H9 (cell line): ENCODE results near the gene PTPRR. TPM values are rescaled to one million over a fixed set of nuclear protein-coding genes. Genes with fewer than 3 reads are reported as not detected.

Source experiments
- DNase-seq: peaks from one replicate; pipeline ENCODE4 v3.0.0-alpha.2; 2017
- H2AFZ ChIP-seq: one replicate; pipeline ENCODE4 v1.6.1; 2013; ENCODE audit warnings: mild to moderate bottlenecking, low read length, control low read depth, moderate library complexity
- H2AK5ac ChIP-seq: 2 replicates; pipeline ENCODE4 v1.6.1; 2013; ENCODE audit warnings: low read length, control low read depth, mixed read lengths; ENCODE audit not compliant: insufficient read length
- H2BK120ac ChIP-seq: one replicate; pipeline ENCODE4 v1.6.1; 2013; ENCODE audit warnings: low read depth, mild to moderate bottlenecking, low read length, control low read depth, inconsistent platforms; ENCODE audit not compliant: poor library complexity, severe bottlenecking
- H2BK12ac ChIP-seq: 2 replicates; pipeline ENCODE4 v1.6.1; 2013; ENCODE audit warnings: low read length, control low read depth, mixed read lengths, low read depth; ENCODE audit not compliant: insufficient read length
- H2BK15ac ChIP-seq: 2 replicates; pipeline ENCODE4 v1.6.1; 2013; ENCODE audit warnings: low read depth, low read length, control low read depth
- H2BK20ac ChIP-seq: one replicate; pipeline ENCODE4 v1.6.1; 2013; ENCODE audit warnings: low read depth, mild to moderate bottlenecking, low read length, control low read depth, inconsistent platforms; ENCODE audit not compliant: poor library complexity, severe bottlenecking
- H2BK5ac ChIP-seq: 2 replicates; pipeline ENCODE4 v1.6.1; 2013; ENCODE audit warnings: low read length, control low read depth, mixed read lengths; ENCODE audit not compliant: insufficient read length
- H3K14ac ChIP-seq: 2 replicates; pipeline ENCODE4 v1.6.1; 2013; ENCODE audit warnings: low read length, control low read depth; ENCODE audit not compliant: insufficient read depth
- H3K18ac ChIP-seq: 2 replicates; pipeline ENCODE4 v1.6.1; 2013; ENCODE audit warnings: low read depth, mild to moderate bottlenecking, mixed read lengths, low read length, control low read depth; ENCODE audit not compliant: insufficient read length
- H3K23ac ChIP-seq: 2 replicates; pipeline ENCODE4 v1.6.1; 2013; ENCODE audit warnings: low read length, control low read depth, mixed read lengths, low read depth; ENCODE audit not compliant: insufficient read length
- H3K23me2 ChIP-seq: 2 replicates; pipeline ENCODE4 v1.6.1; 2013; ENCODE audit warnings: low read depth, mild to moderate bottlenecking, mixed read lengths, low read length, control low read depth; ENCODE audit not compliant: insufficient read length, poor library complexity, severe bottlenecking
- H3K27ac ChIP-seq: 2 replicates; pipeline ENCODE4 v1.5.1; 2013; ENCODE audit warnings: low read length, control low read depth, mixed read lengths, low read depth; ENCODE audit not compliant: insufficient read length
- H3K27me3 ChIP-seq: 2 replicates; pipeline ENCODE4 v1.6.1; 2013; ENCODE audit warnings: low read length, control low read depth, inconsistent platforms; ENCODE audit not compliant: insufficient read depth
- H3K4ac ChIP-seq: 2 replicates; pipeline ENCODE4 v1.6.1; 2013; ENCODE audit warnings: low read depth, mild to moderate bottlenecking, control low read depth, inconsistent platforms, low read length, moderate library complexity
- H3K4me1 ChIP-seq: 2 replicates; pipeline ENCODE4 v1.6.1; 2013; ENCODE audit warnings: low read length, control low read depth, inconsistent platforms; ENCODE audit not compliant: insufficient read depth
- H3K4me2 ChIP-seq: 2 replicates; pipeline ENCODE4 v1.6.1; 2013; ENCODE audit warnings: low read length, control low read depth, mixed read lengths; ENCODE audit not compliant: insufficient read length, insufficient read depth
- H3K56ac ChIP-seq: 2 replicates; pipeline ENCODE4 v1.6.1; 2013; ENCODE audit warnings: low read depth, mild to moderate bottlenecking, mixed read lengths, low read length, control low read depth; ENCODE audit not compliant: insufficient read length
- H3K79me1 ChIP-seq: 2 replicates; pipeline ENCODE4 v1.6.1; 2013; ENCODE audit warnings: low read depth, mild to moderate bottlenecking, moderate library complexity, low read length, control low read depth, inconsistent platforms; ENCODE audit not compliant: insufficient read depth, poor library complexity, severe bottlenecking
- H3K79me2 ChIP-seq: 2 replicates; pipeline ENCODE4 v1.6.1; 2013; ENCODE audit warnings: low read length, control low read depth, inconsistent platforms; ENCODE audit not compliant: insufficient read depth
- H3K9ac ChIP-seq: 2 replicates; pipeline ENCODE4 v1.6.1; 2013; ENCODE audit warnings: low read length, control low read depth, mixed read lengths; ENCODE audit not compliant: insufficient read length; ENCODE audit errors: extremely low read depth
- H3K9me3 ChIP-seq: one replicate; pipeline ENCODE4 v1.6.1; 2013; ENCODE audit warnings: low read depth, low read length, inconsistent platforms; ENCODE audit not compliant: control insufficient read depth
- H3T11ph ChIP-seq: one replicate; pipeline ENCODE4 v1.6.1; 2013; ENCODE audit warnings: mild to moderate bottlenecking, low read length, control low read depth, inconsistent platforms
- H4K20me1 ChIP-seq: one replicate; pipeline ENCODE4 v1.6.1; 2013; ENCODE audit not compliant: control insufficient read depth, insufficient read length, insufficient read depth
- H4K5ac ChIP-seq: 2 replicates; pipeline ENCODE4 v1.6.1; 2013; ENCODE audit warnings: low read depth, mild to moderate bottlenecking, mixed read lengths, low read length, control low read depth; ENCODE audit not compliant: insufficient read length
- H4K8ac ChIP-seq: replicated peaks from 2 replicates; pipeline ENCODE4 v1.6.1; 2013; ENCODE audit warnings: low read length, control low read depth, mixed read lengths, low read depth; ENCODE audit not compliant: insufficient read length
- H4K91ac ChIP-seq: 2 replicates; pipeline ENCODE4 v1.6.1; 2013; ENCODE audit warnings: low read depth, mild to moderate bottlenecking, moderate library complexity, mixed read lengths, low read length, control low read depth; ENCODE audit not compliant: insufficient read length
- H3K27ac Mint-ChIP-seq, 3 experiments: 2 replicates in 2 of 3; 3 replicates in 1 of 3; pipeline ENCODE4 v1.8.0; 2020 to 2021; ENCODE audit warnings: mixed read lengths in 3 of 3, mild to moderate bottlenecking in 1 of 3, moderate library complexity in 1 of 3
- H3K27me3 Mint-ChIP-seq: 2 replicates; pipeline ENCODE4 v1.8.0; 2021; ENCODE audit warnings: low read depth, mild to moderate bottlenecking, moderate library complexity, mixed read lengths
- H3K36me3 Mint-ChIP-seq, 3 experiments: 2 replicates in 2 of 3; 3 replicates in 1 of 3; pipeline ENCODE4 v1.8.0; 2020 to 2021; ENCODE audit warnings: low read depth in 3 of 3, mixed read lengths in 3 of 3; ENCODE audit not compliant: insufficient read depth in 1 of 3
- H3K4me1 Mint-ChIP-seq, 2 experiments: 2 replicates each; pipeline ENCODE4 v1.8.0; 2020; ENCODE audit warnings: mixed read lengths in 2 of 2
- H3K4me3 Mint-ChIP-seq, 2 experiments: 2 replicates in 1 of 2; 3 replicates in 1 of 2; pipeline ENCODE4 v1.8.0; 2020 to 2021; ENCODE audit warnings: mild to moderate bottlenecking in 2 of 2, mixed read lengths in 2 of 2, moderate library complexity in 1 of 2
- H3K9me3 Mint-ChIP-seq, 2 experiments: 2 replicates in 1 of 2; 3 replicates in 1 of 2; pipeline ENCODE4 v1.8.0; 2020; ENCODE audit warnings: mild to moderate bottlenecking in 2 of 2, mixed read lengths in 2 of 2, moderate library complexity in 1 of 2
- WGBS: extraction: QIAGEN DNeasy Blood & Tissue Kit; methylation state at CpG from one replicate; pipeline ENCODE4 v1.1.7; 2013; ENCODE audit warnings: missing lambda C conversion rate, low lambda C conversion rate, mixed read lengths; ENCODE audit not compliant: insufficient read length; ENCODE audit errors: extremely low coverage; 5-methylcytosine and 5-hydroxymethylcytosine counted together
- total RNA-seq: library from RNA; stranded (reverse); gene quantifications from 2 replicates; pipeline ENCODE4 v1.2.1, GENCODE V29; 2021
- TF ChIP-seq, protein P1 (sequence below): fragments of 200-600 bp; sonication (generic); conservative IDR thresholded peaks from 3 replicates; pipeline ENCODE4 v1.8.0; 2021; ENCODE audit warnings: antibody characterized with exemption, mild to moderate bottlenecking

The PTPRR gene
- total RNA-seq, 1 experiment from 2014 or later = 0.22 TPM

DNA sequence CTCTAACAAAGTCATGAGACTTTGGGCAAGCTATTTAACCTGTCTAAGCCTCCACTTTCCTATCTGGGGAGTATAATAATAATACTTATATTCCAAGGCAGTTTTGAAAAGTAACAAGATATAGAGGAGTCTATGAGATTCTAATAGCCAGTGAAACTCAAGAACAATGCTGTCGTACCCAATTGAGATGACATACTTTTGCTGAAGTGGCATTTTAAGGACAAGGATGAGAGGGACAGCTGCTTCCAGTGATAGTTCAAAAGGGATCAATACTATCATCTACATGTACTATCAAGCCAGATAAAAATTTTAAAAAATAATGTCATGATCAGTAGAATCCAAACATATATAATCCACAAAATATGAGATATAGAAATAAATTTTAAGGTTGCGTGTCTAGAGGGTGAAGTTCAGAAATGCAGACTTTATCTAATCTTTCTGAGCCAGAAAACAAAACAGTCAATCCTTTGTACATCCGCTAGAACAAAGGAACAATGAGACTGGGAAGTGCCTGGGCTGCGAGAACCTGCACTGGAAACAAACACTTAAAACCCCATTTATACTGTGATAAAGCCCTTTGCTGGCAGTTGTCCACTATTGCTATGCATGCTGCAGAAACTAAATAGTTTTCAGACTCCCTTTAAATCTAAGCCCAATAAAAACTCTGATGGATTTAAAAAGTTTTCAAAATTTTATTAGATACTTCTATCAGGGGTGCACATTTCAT is 321.9 kb downstream of the PTPRR start:
- Histone ChIP-seq H3T11ph (no peak overlapping the region), H2BK20ac (no peak overlapping the region), H3K4me2 (no peak overlapping the region), H3K27ac (no peak overlapping the region), H3K9ac (no peak overlapping the region), H2AFZ (no peak overlapping the region), H4K5ac (no peak overlapping the region), H3K23ac (no peak overlapping the region), H2BK12ac (no peak overlapping the region), H3K79me2 (no peaks in the 10 kb centered on the region), H4K20me1 (no peaks in the 10 kb centered on the region), H2BK120ac (no peak overlapping the region), H3K9me3 (no peaks in the 10 kb centered on the region), H3K4me1 (no peaks in the 10 kb centered on the region), H3K27me3 (no peaks in the 10 kb centered on the region), H4K8ac (no peak overlapping the region), H3K14ac (no peak overlapping the region), H3K56ac (no peak overlapping the region), H3K18ac (no peak overlapping the region), H2BK5ac (no peak overlapping the region), H4K91ac (no peak overlapping the region), H2AK5ac (no peak overlapping the region), H3K23me2 (no peaks in the 10 kb centered on the region), H3K4ac (no peak overlapping the region), H2BK15ac (no peak overlapping the region), H3K79me1 (no peaks in the 10 kb centered on the region)
- TF ChIP-seq, protein P1, sequence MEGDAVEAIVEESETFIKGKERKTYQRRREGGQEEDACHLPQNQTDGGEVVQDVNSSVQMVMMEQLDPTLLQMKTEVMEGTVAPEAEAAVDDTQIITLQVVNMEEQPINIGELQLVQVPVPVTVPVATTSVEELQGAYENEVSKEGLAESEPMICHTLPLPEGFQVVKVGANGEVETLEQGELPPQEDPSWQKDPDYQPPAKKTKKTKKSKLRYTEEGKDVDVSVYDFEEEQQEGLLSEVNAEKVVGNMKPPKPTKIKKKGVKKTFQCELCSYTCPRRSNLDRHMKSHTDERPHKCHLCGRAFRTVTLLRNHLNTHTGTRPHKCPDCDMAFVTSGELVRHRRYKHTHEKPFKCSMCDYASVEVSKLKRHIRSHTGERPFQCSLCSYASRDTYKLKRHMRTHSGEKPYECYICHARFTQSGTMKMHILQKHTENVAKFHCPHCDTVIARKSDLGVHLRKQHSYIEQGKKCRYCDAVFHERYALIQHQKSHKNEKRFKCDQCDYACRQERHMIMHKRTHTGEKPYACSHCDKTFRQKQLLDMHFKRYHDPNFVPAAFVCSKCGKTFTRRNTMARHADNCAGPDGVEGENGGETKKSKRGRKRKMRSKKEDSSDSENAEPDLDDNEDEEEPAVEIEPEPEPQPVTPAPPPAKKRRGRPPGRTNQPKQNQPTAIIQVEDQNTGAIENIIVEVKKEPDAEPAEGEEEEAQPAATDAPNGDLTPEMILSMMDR = no peak
- no peaks in the 10 kb centered on the region for H3K27me3 Mint-ChIP-seq
- H3K9me3 Mint-ChIP-seq = no peaks in the 10 kb centered on the region
- H3K27ac Mint-ChIP-seq = no peak overlapping the region
- WGBS = no CpG with 5 or more reads among the region's 4 CpGs
- DNase-seq = no peak
- H3K4me1 Mint-ChIP-seq = peaks cover 0 to 2% of the 10 kb centered on the region in 2 experiments; a peak in 1 of 4 replicates
- H3K36me3 Mint-ChIP-seq = peaks cover 0 to 5% (median 0%) of the 10 kb centered on the region in 3 experiments; a peak in 1 of 7 replicates
- H3K4me3 Mint-ChIP-seq = no peak overlapping the region
